Activated B cell treated with CpG ODN at 0.5 μM for 24 hours (primary cell): ENCODE results near the gene LRCOL1. TPM values are rescaled to one million over a fixed set of nuclear protein-coding genes. Genes with fewer than 3 reads are reported as not detected.
"Not testable (repeated sequence)": the region's sequence is repeated elsewhere in the genome, so short reads cannot be mapped to it uniquely, and the experiment has no call there.

Source experiments
- ATAC-seq: fragments of 200-7000 bp; cut with Tn5 transposase; one replicate; pipeline ENCODE4 v1.10.0; 2021; ENCODE audit warnings: low read depth, mild to moderate bottlenecking, moderate library complexity
- CTCF ChIA-PET: fragments of 350-600 bp; sonication (Branson Sonifier 250); formaldehyde crosslinking; loops from one replicate; lab custom pipeline; 2021; ENCODE audit warnings: antibody characterized with exemption; lab: Charles Lee
- POLR2A ChIA-PET: fragments of 350-600 bp; sonication (Branson Sonifier 250); formaldehyde crosslinking; loops from one replicate; lab custom pipeline; 2021; ENCODE audit warnings: antibody characterized with exemption; lab: Charles Lee
- DNase-seq: peaks from one replicate; pipeline ENCODE4 v3.0.0; 2022
- H3K27ac Mint-ChIP-seq: one replicate; pipeline ENCODE4 v1.8.0; 2020; ENCODE audit warnings: mixed read lengths
- H3K27me3 Mint-ChIP-seq: one replicate; pipeline ENCODE4 v1.8.0; 2021; ENCODE audit warnings: mixed read lengths
- H3K36me3 Mint-ChIP-seq: one replicate; pipeline ENCODE4 v1.8.0; 2021; ENCODE audit warnings: low read depth, mixed read lengths
- H3K4me1 Mint-ChIP-seq: one replicate; pipeline ENCODE4 v1.8.0; 2021; ENCODE audit warnings: mixed read lengths
- H3K4me3 Mint-ChIP-seq: one replicate; pipeline ENCODE4 v1.8.0; 2020; ENCODE audit warnings: mild to moderate bottlenecking, mixed read lengths
- H3K9me3 Mint-ChIP-seq: one replicate; pipeline ENCODE4 v1.8.0; 2020; ENCODE audit warnings: mixed read lengths
- intact Hi-C: fragments of 100-400 bp; cut with micrococcal nuclease; formaldehyde crosslinking; loops from one replicate; pipeline ENCODE4 v1.15.1; 2024
- total RNA-seq: library from RNA; stranded (reverse); gene quantifications from 2 replicates; pipeline ENCODE4 v1.2.3, GENCODE V29; 2022
- TF ChIP-seq, protein P1 (sequence below): fragments of 200-600 bp; IDR thresholded peaks from one replicate; pipeline ENCODE4 v1.8.0; 2022; ENCODE audit warnings: antibody characterized with exemption, mild to moderate bottlenecking

Gene LRCOL1
- total RNA-seq, 1 donor from 2014 or later = not detected

DNA sequence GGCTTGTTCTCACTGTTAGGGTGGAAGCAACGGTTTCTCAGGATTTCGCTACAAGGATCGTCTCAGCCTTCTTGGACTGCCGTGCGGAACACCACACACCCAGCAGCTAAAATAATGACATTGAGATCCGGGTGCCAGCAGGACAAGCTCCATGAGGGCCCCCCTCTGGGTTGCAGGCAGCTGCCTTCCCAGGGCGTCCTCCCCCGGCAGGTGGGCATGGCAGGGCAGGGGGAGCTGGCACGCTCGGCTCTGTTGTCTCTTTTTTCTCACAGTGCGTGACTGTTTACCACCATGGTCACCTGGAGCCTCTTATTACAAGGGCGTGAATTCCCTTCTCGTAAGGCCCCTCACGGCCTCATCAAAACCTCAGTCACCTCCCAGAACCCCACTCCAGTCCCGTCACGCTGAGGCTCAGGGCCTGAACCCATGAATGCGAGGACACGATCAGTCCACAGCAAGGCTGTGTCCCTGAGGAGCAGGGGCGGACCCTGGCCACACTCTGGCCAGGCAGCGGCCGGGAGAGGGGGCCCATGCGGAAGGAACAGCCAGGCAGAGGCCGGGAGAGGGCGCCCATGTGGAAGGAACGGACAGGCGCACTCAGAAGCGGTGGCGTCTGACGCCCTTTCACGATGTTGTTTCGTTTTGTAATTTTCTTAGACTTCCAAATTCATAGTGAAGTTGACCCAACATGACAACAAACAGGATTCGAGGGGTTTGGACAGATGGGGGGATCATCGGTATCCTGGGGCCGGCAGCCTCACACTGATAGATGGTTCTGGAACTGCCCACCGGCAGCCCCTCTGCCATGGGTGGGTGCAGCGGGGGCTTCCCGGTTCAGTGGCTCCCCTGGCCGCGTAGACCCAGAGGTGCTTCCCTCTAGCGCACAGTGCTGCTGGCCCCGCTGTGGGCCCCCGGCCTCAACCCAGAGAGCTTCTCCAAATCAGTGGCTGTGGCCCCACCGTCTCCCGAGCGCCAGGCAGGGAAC lies 10.0 kb downstream of the LRCOL1 start:
- peak overlapping the region; percentile 79 for H3K4me3 Mint-ChIP-seq
- no peaks in the 10 kb centered on the region for H3K9me3 Mint-ChIP-seq
- TF ChIP-seq, protein P1, sequence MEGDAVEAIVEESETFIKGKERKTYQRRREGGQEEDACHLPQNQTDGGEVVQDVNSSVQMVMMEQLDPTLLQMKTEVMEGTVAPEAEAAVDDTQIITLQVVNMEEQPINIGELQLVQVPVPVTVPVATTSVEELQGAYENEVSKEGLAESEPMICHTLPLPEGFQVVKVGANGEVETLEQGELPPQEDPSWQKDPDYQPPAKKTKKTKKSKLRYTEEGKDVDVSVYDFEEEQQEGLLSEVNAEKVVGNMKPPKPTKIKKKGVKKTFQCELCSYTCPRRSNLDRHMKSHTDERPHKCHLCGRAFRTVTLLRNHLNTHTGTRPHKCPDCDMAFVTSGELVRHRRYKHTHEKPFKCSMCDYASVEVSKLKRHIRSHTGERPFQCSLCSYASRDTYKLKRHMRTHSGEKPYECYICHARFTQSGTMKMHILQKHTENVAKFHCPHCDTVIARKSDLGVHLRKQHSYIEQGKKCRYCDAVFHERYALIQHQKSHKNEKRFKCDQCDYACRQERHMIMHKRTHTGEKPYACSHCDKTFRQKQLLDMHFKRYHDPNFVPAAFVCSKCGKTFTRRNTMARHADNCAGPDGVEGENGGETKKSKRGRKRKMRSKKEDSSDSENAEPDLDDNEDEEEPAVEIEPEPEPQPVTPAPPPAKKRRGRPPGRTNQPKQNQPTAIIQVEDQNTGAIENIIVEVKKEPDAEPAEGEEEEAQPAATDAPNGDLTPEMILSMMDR = no peak
- H3K36me3 Mint-ChIP-seq = peaks cover 2% of the 10 kb centered on the region
- DNase-seq (no peak), ATAC-seq (peak; percentile 57)
- ChIA-PET POLR2A (no interaction called here), CTCF (interaction anchor here (1.1 to 2.1 kb wide), 5 partner anchors 8 to 185 kb away, joined by 3 to 13 read pairs (median 3); no protein-coding TSS in a partner anchor)
- H3K4me1 Mint-ChIP-seq = peaks cover 27% of the 10 kb centered on the region
- no peak overlapping the region for H3K27ac Mint-ChIP-seq
- intact Hi-C loops = loop anchor here (1.0 to 2.0 kb wide), 2 partner anchors 15 to 38 kb away; no protein-coding TSS in a partner anchor
- H3K27me3 Mint-ChIP-seq = peaks cover 18% of the 10 kb centered on the region

DNA sequence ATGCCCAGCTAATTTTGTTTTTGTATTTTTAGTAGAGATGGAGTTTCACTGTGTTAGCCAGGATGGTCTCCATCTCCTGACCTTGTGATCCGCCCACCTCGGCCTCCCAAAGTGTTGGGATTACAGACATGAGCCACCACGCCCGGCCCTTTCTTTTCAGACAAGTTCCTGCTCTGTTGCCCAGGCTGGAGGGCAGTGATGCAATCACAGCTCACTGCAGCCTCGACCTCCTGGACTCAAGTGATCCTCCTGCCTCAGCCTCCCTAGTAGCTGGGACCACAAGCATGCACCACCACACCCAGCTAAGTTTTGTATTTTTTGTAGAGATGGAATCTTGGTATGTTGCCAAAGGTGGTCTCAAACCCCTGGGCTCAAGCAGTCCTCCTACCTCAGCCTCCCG lies 10.9 kb downstream of the LRCOL1 start:
- ATAC-seq, DNase-seq, POLR2A ChIA-PET, H3K9me3 Mint-ChIP-seq, H3K36me3 Mint-ChIP-seq, H3K27ac Mint-ChIP-seq: not testable (repeated sequence)
- Mint-ChIP-seq H3K4me3 (peak overlapping the region; percentile 15), H3K4me1 (peaks cover 27% of the 10 kb centered on the region), H3K27me3 (peaks cover 14% of the 10 kb centered on the region)
- CTCF ChIA-PET = interaction anchor here (1.1 to 2.1 kb wide), 3 partner anchors 9 to 39 kb away, joined by 3 to 13 read pairs (median 3); no protein-coding TSS in a partner anchor
- intact Hi-C loops = loop anchor here (5.0 kb wide), 1 partner anchor 112 kb away; no protein-coding TSS in a partner anchor

DNA sequence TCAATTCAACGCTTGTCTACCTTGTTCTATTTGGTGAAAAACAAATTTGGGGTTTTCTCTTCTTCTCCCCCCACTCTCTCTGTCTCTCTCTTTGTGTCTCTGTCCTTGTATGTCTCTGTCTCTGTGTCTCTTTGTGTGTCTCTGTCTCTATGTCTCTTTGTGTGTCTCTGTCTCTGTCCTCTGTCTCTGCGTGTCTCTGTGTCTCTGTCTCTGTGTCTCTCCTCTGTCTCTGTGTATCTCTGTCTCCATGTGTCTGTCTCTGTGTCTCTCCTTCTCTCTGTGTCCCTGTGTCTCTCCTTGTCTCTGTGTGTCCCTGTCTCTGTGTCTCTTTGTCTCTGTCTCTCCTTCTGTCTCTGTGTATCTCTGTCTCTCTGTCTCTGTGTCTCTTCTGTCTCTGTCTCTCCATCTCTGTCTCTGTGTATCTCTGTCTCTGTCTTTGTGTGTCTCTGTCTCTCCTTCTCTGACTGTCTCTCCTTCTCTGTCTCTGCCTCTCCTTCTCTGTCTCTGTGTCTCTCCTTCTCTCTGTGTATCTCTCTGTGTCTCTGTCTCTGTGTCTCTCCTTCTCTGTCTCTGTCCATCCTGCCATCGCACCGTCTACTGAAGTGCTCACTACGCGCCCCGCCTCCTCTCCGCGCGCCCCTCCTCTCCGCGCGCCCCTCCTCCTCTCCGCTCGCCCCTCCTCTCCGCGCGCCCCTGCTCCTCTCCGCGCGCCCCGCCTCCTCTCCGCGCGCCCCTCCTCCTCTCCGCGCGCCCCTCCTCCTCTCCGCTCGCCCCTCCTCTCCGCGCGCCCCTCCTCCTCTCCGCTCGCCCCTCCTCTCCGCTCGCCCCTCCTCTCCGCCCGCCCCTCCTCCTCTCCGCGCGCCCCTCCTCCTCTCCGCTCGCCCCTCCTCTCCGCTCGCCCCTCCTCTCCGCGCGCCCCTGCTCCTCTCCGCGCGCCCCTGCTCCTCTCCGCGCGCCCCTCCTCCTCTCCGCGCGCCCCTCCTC lies 12.8 kb downstream of the LRCOL1 start:
- DNase-seq (no peak), ATAC-seq (peak; percentile 63)
- Mint-ChIP-seq H3K27me3 (peaks cover 10% of the 10 kb centered on the region), H3K36me3 (peaks cover 2% of the 10 kb centered on the region), H3K9me3 (no peaks in the 10 kb centered on the region), H3K4me1 (peaks cover 31% of the 10 kb centered on the region), H3K4me3 (peak overlapping the region; percentile 92), H3K27ac (peak overlapping the region; percentile 57)
- CTCF ChIA-PET = no interaction called here
- intact Hi-C loops = loop anchor here (5.0 kb wide), 1 partner anchor 110 kb away; no protein-coding TSS in a partner anchor
- POLR2A ChIA-PET = no interaction called here
- TF ChIP-seq, protein P1 = no peak

DNA sequence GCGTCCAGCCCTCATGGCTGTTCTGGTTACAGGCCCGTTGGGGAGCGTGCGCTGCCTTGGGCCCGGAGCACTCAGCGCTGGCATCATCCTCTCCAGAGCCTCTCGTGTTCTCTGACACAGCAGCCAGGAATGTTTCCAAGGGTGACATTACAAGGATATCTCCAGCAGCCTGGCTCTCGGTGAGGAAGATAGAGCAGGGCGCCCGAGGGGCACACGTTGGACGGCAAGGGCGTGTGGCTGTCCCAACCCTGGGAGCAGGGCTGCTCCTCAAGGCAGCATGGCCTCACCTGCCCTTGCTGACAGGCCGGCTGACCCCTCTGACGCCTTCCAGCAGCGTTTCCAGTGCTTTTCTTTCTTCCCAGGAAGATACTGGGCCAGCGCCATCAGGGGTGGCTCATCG lies 14.4 kb downstream of the LRCOL1 start:
- no peak for ATAC-seq
- H3K4me3 Mint-ChIP-seq = peak overlapping the region; percentile 35
- no peak for DNase-seq
- intact Hi-C loops = loop anchor here (5.0 kb wide), 1 partner anchor 109 kb away; no protein-coding TSS in a partner anchor
- no peak overlapping the region for H3K27ac Mint-ChIP-seq
- CTCF ChIA-PET = interaction anchor here (1.9 kb wide), 1 partner anchor 19 kb away, joined by 6 read pairs; no protein-coding TSS in a partner anchor
- TF ChIP-seq, protein P1 = no peak
- H3K9me3 Mint-ChIP-seq = no peaks in the 10 kb centered on the region
- POLR2A ChIA-PET = interaction anchor here (0.6 kb wide), 1 partner anchor 9 kb away, joined by 8 read pairs; no protein-coding TSS in a partner anchor
- peaks cover 30% of the 10 kb centered on the region for H3K4me1 Mint-ChIP-seq
- H3K36me3 Mint-ChIP-seq = peaks cover 2% of the 10 kb centered on the region
- H3K27me3 Mint-ChIP-seq = peaks cover 6% of the 10 kb centered on the region

DNA sequence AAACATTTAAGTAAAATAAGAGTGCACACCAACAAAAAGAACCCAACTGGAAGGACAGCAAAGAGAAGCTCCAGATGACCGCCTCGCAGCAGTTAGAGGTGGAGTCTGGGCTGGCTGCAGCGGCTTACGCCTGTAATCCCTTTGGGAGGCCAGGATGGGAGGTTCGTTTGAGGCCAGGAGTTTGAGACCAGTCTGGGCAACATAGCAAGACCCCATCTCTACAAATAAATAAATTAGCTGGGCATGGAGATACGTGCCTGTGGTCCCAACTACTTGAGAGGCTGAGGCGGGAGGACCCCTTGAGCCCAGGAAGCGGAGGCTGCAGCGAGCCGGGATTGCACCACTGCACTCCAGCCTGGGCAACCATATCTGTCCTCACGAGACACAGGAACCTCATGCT lies 15.2 kb downstream of the LRCOL1 start:
- intact Hi-C loops = loop anchor here (5.0 kb wide), 1 partner anchor 108 kb away; no protein-coding TSS in a partner anchor
- Mint-ChIP-seq H3K27me3 (peaks cover 6% of the 10 kb centered on the region), H3K27ac (no peak overlapping the region), H3K4me1 (peaks cover 22% of the 10 kb centered on the region), H3K9me3 (no peaks in the 10 kb centered on the region), H3K4me3 (no peak overlapping the region), H3K36me3 (peaks cover 2% of the 10 kb centered on the region)
- DNase-seq (no peak), ATAC-seq (no peak)
- TF ChIP-seq, protein P1 = no peak
- CTCF ChIA-PET = interaction anchor here (1.9 kb wide), 1 partner anchor 20 kb away, joined by 6 read pairs; no protein-coding TSS in a partner anchor
- POLR2A ChIA-PET = no interaction called here
